Heart left ventricle (tissue), 13 donors: Measurements from ENCODE around the gene ADARB1.

ENCODE experiments used
- CTCF ChIP-seq, 12 donors: fragments of 200-600 bp; sonication (generic) in 4 of 12; IDR thresholded peaks; one replicate each; pipeline versions ENCODE4 v1.5.0 to v1.8.0; 2018 to 2022; ENCODE audit warnings: antibody characterized with exemption in 12 of 12, mild to moderate bottlenecking in 5 of 12
- POLR2A ChIP-seq, 2 donors: fragments of 450-650 bp; IDR thresholded peaks; one replicate each; pipeline ENCODE4 v1.6.1; 2017; ENCODE audit warnings: antibody characterized with exemption in 2 of 2, mild to moderate bottlenecking in 2 of 2, moderate library complexity in 2 of 2
- donor health status: ischemic (EF 13 %, LVEDD 7.1; RV severe dilation, severe dysfunction).
- donor health status: DM: no; HTN: yes; CAD: no.
- donor health status: DM: no; HTN: no; CAD: no.
- donor health status: ischemic (EF 25% LVEDD 6.9; RV normal size, moderate dysfunction).
- donor health status: ischemic (EF 25% LVEDD 5.7; RV mildly dilated, moderate dysfunction).
- donor health status: ischemic (EF 35%, LVEDD 5.7; RV mildly dilated, moderate dysfunction).
- donor health status: nonischemic (EF 11% LVEDD 7.7; RV severe dilation, severe dysfunction).
- donor health status: DM: yes; HTN: yes; CAD: no.
- donor health status: PGD.
- donor health status: ischemic (EF 29% LVEDD 5.4; RV normal size, mild dysfunction).
- donor health status: nonischemic (EF 23%, LVEDD 6.1; RV moderate dilation, normal function).

GRCh38 chr21:45236481-45236880, 162.1 kb downstream of the ADARB1 start:
- TF ChIP-seq CTCF (IDR thresholded peaks at IDR 0.05) (no peak), POLR2A (IDR thresholded peaks at IDR 0.05) (no peak)
